ENCODE results near the gene MYOT.
"Not testable (repeated sequence)": the region's sequence is repeated elsewhere in the genome, so short reads cannot be mapped to it uniquely, and the experiment has no call there.

The MYOT gene

GRCh38 chr5:137847687-137848086 lies 20.0 kb upstream of the MYOT start:
- no peak for DNase-seq
- no peaks in the 10 kb centered on the region for H3K9me3 ChIP-seq (ENCODE audit: control extremely low read depth in 1 of 5, control insufficient read depth in 4 of 5, insufficient read depth in 2 of 5, low read depth in 1 of 5, low read length in 4 of 5)
- CTCF ChIA-PET = interaction anchor here (1.1 to 2.3 kb wide), 2 partner anchors 10 to 16 kb away, joined by 4 to 8 read pairs; no protein-coding TSS in a partner anchor
- H3K4me1 ChIP-seq (ENCODE audit: control extremely low read depth in 1 of 4, control insufficient read depth in 4 of 4, insufficient read depth in 4 of 4, low read length in 3 of 4) = no peaks in the 10 kb centered on the region
- POLR2A ChIA-PET = no interaction called here
- no peaks in the 10 kb centered on the region for H3K27me3 ChIP-seq (replicated peaks in 2 of 5; ENCODE audit: control insufficient read depth in 4 of 5, insufficient read depth in 5 of 5, low read length in 4 of 5)
- H3K4me3 ChIP-seq (ENCODE audit: control insufficient read depth in 1 of 7, extremely low read depth in 1 of 7, insufficient read depth in 4 of 7, low read depth in 2 of 7, low read length in 6 of 7) = no peak overlapping the region
- peaks cover 0 to 2% (median 0%) of the 10 kb centered on the region in 4 experiments for H3K36me3 ChIP-seq (ENCODE audit: control insufficient read depth in 4 of 4, insufficient read depth in 4 of 4, low read length in 3 of 4)
- 93% methylated on average over 5 of the region's 6 CpGs for WGBS (ENCODE audit: insufficient coverage)
- H3K27ac ChIP-seq (ENCODE audit: insufficient read depth in 1 of 2, low read depth in 1 of 2, low read length in 2 of 2, poor library complexity in 1 of 2, severe bottlenecking in 2 of 2) = no peak overlapping the region

DNA sequence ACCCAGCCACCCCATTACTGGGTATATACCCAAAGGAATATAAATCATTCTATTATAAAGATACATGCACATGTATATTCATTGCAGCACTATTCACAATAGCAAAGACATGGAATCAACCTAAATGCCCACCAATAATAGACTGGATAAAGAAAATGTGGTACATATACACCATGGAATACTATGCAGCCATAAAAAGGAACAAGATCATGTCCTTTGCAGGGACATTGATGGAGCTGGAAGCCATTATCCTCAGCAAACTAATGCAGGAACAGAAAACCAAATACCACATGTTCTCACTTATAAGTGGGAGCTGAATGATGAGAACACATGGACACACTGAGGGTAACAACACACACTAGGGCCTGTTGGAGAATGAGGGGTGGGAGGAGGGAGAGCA lies 14.5 kb upstream of the MYOT start:
- H3K27ac ChIP-seq (ENCODE audit: insufficient read depth in 1 of 2, low read depth in 1 of 2, low read length in 2 of 2, poor library complexity in 1 of 2, severe bottlenecking in 2 of 2); POLR2A ChIA-PET; DNase-seq; H3K4me1 ChIP-seq (ENCODE audit: control extremely low read depth in 1 of 4, control insufficient read depth in 4 of 4, insufficient read depth in 4 of 4, low read length in 3 of 4); H3K9me3 ChIP-seq (ENCODE audit: control extremely low read depth in 1 of 5, control insufficient read depth in 4 of 5, insufficient read depth in 2 of 5, low read depth in 1 of 5, low read length in 4 of 5); CTCF ChIA-PET; H3K36me3 ChIP-seq (ENCODE audit: control insufficient read depth in 4 of 4, insufficient read depth in 4 of 4, low read length in 3 of 4); H3K27me3 ChIP-seq (replicated peaks in 2 of 5; ENCODE audit: control insufficient read depth in 4 of 5, insufficient read depth in 5 of 5, low read length in 4 of 5); H3K4me3 ChIP-seq (ENCODE audit: control insufficient read depth in 1 of 7, extremely low read depth in 1 of 7, insufficient read depth in 4 of 7, low read depth in 2 of 7, low read length in 6 of 7): not testable (repeated sequence)

GRCh38 chr5:137856201-137856600 lies 11.5 kb upstream of the MYOT start:
- Histone ChIP-seq H3K9me3 (ENCODE audit: control extremely low read depth in 1 of 5, control insufficient read depth in 4 of 5, insufficient read depth in 2 of 5, low read depth in 1 of 5, low read length in 4 of 5) (no peaks in the 10 kb centered on the region), H3K27ac (ENCODE audit: insufficient read depth in 1 of 2, low read depth in 1 of 2, low read length in 2 of 2, poor library complexity in 1 of 2, severe bottlenecking in 2 of 2) (no peak overlapping the region), H3K27me3 (replicated peaks in 2 of 5; ENCODE audit: control insufficient read depth in 4 of 5, insufficient read depth in 5 of 5, low read length in 4 of 5) (no peaks in the 10 kb centered on the region), H3K36me3 (ENCODE audit: control insufficient read depth in 4 of 4, insufficient read depth in 4 of 4, low read length in 3 of 4) (no peaks in the 10 kb centered on the region), H3K4me3 (ENCODE audit: control insufficient read depth in 1 of 7, extremely low read depth in 1 of 7, insufficient read depth in 4 of 7, low read depth in 2 of 7, low read length in 6 of 7) (no peak overlapping the region), H3K4me1 (ENCODE audit: control extremely low read depth in 1 of 4, control insufficient read depth in 4 of 4, insufficient read depth in 4 of 4, low read length in 3 of 4) (peaks cover 0 to 16% (median 10%) of the 10 kb centered on the region in 4 experiments)
- no peak for DNase-seq
- POLR2A ChIA-PET = no interaction called here
- WGBS (ENCODE audit: insufficient coverage) = 100% methylated on average over 2 of the region's 3 CpGs
- CTCF ChIA-PET = no interaction called here

DNA sequence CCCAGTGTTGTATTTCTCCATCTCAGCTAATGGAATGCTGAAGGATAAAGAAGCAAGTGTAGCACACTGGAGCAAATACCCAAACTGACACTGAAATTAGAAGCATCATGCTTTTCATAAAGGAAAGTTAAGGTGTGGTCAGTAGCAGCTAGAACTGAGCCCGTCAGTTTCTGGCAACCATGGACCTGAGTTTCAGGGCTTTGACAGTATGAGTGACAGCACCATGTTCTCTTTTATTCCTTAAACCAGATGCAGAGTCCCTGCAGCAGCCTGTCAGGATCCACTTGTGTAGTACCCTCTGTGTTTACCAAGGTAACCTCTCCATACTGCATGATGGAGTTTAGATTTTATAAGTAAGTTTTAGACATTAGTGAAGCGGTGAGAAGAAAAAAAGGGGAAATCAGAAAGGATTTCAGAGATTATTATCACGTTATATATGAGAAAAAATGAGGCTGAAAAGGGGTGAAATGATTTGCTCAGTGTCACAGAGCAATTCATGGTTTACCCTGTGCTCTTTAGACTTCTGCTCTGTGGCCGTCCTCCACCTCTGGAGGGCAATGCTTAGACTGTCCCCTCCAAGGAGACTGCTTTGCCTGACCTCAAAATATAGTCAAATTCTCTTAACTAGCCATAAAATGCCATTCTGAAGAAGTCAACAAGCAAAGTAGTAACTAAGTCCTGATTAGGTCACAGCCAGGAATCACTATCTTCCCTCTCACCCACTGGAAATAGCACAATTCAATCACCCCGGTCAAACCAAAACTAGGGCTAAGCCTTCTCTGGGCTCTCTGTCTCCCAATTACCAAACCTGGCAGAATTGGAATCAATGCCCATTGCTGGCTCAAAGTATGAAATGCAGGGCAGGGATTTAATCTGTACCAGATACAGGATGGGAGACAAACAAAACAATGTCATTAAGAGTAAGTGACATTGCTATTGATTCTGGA lies 10.5 kb upstream of the MYOT start:
- H3K27me3 ChIP-seq (replicated peaks in 2 of 5; ENCODE audit: control insufficient read depth in 4 of 5, insufficient read depth in 5 of 5, low read length in 4 of 5) = no peaks in the 10 kb centered on the region
- 96% methylated on average over 5 of the region's 5 CpGs for WGBS (ENCODE audit: insufficient coverage)
- DNase-seq = no peak
- ChIA-PET POLR2A (no interaction called here), CTCF (no interaction called here)
- no peaks in the 10 kb centered on the region for H3K9me3 ChIP-seq (ENCODE audit: control extremely low read depth in 1 of 5, control insufficient read depth in 4 of 5, insufficient read depth in 2 of 5, low read depth in 1 of 5, low read length in 4 of 5)
- peaks cover 0 to 19% (median 12%) of the 10 kb centered on the region in 4 experiments for H3K4me1 ChIP-seq (ENCODE audit: control extremely low read depth in 1 of 4, control insufficient read depth in 4 of 4, insufficient read depth in 4 of 4, low read length in 3 of 4)
- no peak overlapping the region for H3K27ac ChIP-seq (ENCODE audit: insufficient read depth in 1 of 2, low read depth in 1 of 2, low read length in 2 of 2, poor library complexity in 1 of 2, severe bottlenecking in 2 of 2)
- no peaks in the 10 kb centered on the region for H3K36me3 ChIP-seq (ENCODE audit: control insufficient read depth in 4 of 4, insufficient read depth in 4 of 4, low read length in 3 of 4)
- no peak overlapping the region for H3K4me3 ChIP-seq (ENCODE audit: control insufficient read depth in 1 of 7, extremely low read depth in 1 of 7, insufficient read depth in 4 of 7, low read depth in 2 of 7, low read length in 6 of 7)

GRCh38 chr5:137858223-137858916 lies 9.3 kb upstream of the MYOT start:
- H3K27ac ChIP-seq (ENCODE audit: insufficient read depth in 1 of 2, low read depth in 1 of 2, low read length in 2 of 2, poor library complexity in 1 of 2, severe bottlenecking in 2 of 2) = no peak overlapping the region
- no peaks in the 10 kb centered on the region for H3K9me3 ChIP-seq (ENCODE audit: control extremely low read depth in 1 of 5, control insufficient read depth in 4 of 5, insufficient read depth in 2 of 5, low read depth in 1 of 5, low read length in 4 of 5)
- H3K4me1 ChIP-seq (ENCODE audit: control extremely low read depth in 1 of 4, control insufficient read depth in 4 of 4, insufficient read depth in 4 of 4, low read length in 3 of 4) = peaks cover 0 to 19% (median 12%) of the 10 kb centered on the region in 4 experiments
- DNase-seq = peak; percentile 42 to 80 (median 80)
- 20% methylated on average over 1 of the region's 3 CpGs for whole genome bisulfite sequencing (ENCODE audit: insufficient coverage)
- POLR2A ChIA-PET = interaction anchor here (0.6 kb wide), 1 partner anchor 11 kb away, joined by 3 read pairs; no protein-coding TSS in a partner anchor
- H3K36me3 ChIP-seq (ENCODE audit: control insufficient read depth in 4 of 4, insufficient read depth in 4 of 4, low read length in 3 of 4) = no peaks in the 10 kb centered on the region
- CTCF ChIA-PET = no interaction called here
- peak overlapping the region in 2 of 7 experiments; percentile 4 to 50 for H3K4me3 ChIP-seq (ENCODE audit: control insufficient read depth in 1 of 7, extremely low read depth in 1 of 7, insufficient read depth in 4 of 7, low read depth in 2 of 7, low read length in 6 of 7)
- H3K27me3 ChIP-seq (replicated peaks in 2 of 5; ENCODE audit: control insufficient read depth in 4 of 5, insufficient read depth in 5 of 5, low read length in 4 of 5) = no peaks in the 10 kb centered on the region

DNA sequence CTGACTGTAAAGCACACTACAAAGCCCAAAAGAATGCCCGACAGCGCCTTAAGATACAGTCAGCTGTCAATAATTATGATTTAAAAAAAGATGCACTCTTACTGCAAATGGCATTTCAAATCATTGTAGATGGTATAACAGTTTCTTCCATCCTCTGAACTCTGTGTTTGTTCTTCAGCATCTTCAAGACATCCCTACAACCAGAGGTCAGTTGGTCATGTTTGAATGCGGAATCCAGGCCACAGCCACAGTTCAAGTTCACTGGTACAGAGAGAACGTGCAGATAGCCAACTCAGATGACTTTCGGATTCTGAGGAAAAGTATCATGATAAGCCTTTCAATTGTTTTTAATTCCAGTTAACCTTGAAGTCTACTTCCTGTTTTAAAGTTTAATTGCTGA lies 8.7 kb upstream of the MYOT start:
- no peak overlapping the region for H3K27ac ChIP-seq (ENCODE audit: insufficient read depth in 1 of 2, low read depth in 1 of 2, low read length in 2 of 2, poor library complexity in 1 of 2, severe bottlenecking in 2 of 2)
- DNase-seq = peak in 2 of 3 donors; percentile 4 to 15
- ChIA-PET POLR2A (no interaction called here), CTCF (no interaction called here)
- no peaks in the 10 kb centered on the region for H3K36me3 ChIP-seq (ENCODE audit: control insufficient read depth in 4 of 4, insufficient read depth in 4 of 4, low read length in 3 of 4)
- 100% methylated on average over 2 of the region's 5 CpGs for WGBS (ENCODE audit: insufficient coverage)
- no peaks in the 10 kb centered on the region for H3K27me3 ChIP-seq (replicated peaks in 2 of 5; ENCODE audit: control insufficient read depth in 4 of 5, insufficient read depth in 5 of 5, low read length in 4 of 5)
- no peaks in the 10 kb centered on the region for H3K9me3 ChIP-seq (ENCODE audit: control extremely low read depth in 1 of 5, control insufficient read depth in 4 of 5, insufficient read depth in 2 of 5, low read depth in 1 of 5, low read length in 4 of 5)
- H3K4me1 ChIP-seq (ENCODE audit: control extremely low read depth in 1 of 4, control insufficient read depth in 4 of 4, insufficient read depth in 4 of 4, low read length in 3 of 4) = peaks cover 0 to 19% (median 12%) of the 10 kb centered on the region in 4 experiments
- H3K4me3 ChIP-seq (ENCODE audit: control insufficient read depth in 1 of 7, extremely low read depth in 1 of 7, insufficient read depth in 4 of 7, low read depth in 2 of 7, low read length in 6 of 7) = peak overlapping the region in 1 of 7 experiments; percentile 50

DNA sequence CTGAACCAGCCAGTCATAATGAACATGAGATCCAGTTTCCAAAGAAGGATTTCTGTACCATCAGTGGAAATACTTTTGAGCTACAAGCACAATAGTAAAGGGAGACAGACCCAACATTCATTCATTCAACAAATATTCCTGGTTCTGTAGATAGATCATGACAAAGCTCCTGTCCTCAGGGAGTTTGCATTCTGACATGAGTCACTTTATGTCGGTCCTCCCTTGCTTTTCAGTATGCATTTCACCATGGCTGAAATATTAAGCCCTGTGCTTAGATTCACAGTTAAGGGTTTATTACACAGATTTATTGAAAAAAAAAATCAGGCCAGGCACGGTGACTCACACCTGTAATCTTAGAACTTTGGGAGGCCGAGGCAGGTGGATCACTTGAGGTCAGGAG lies 5.4 kb upstream of the MYOT start:
- POLR2A ChIA-PET = no interaction called here
- peaks cover 0 to 19% (median 12%) of the 10 kb centered on the region in 4 experiments for H3K4me1 ChIP-seq (ENCODE audit: control extremely low read depth in 1 of 4, control insufficient read depth in 4 of 4, insufficient read depth in 4 of 4, low read length in 3 of 4)
- CTCF ChIA-PET = no interaction called here
- H3K36me3 ChIP-seq (ENCODE audit: control insufficient read depth in 4 of 4, insufficient read depth in 4 of 4, low read length in 3 of 4) = peaks cover 0 to 2% (median 0%) of the 10 kb centered on the region in 4 experiments
- H3K4me3 ChIP-seq (ENCODE audit: control insufficient read depth in 1 of 7, extremely low read depth in 1 of 7, insufficient read depth in 4 of 7, low read depth in 2 of 7, low read length in 6 of 7) = no peak overlapping the region
- H3K27me3 ChIP-seq (replicated peaks in 2 of 5; ENCODE audit: control insufficient read depth in 4 of 5, insufficient read depth in 5 of 5, low read length in 4 of 5) = no peaks in the 10 kb centered on the region
- no peak overlapping the region for H3K27ac ChIP-seq (ENCODE audit: insufficient read depth in 1 of 2, low read depth in 1 of 2, low read length in 2 of 2, poor library complexity in 1 of 2, severe bottlenecking in 2 of 2)
- H3K9me3 ChIP-seq (ENCODE audit: control extremely low read depth in 1 of 5, control insufficient read depth in 4 of 5, insufficient read depth in 2 of 5, low read depth in 1 of 5, low read length in 4 of 5) = no peaks in the 10 kb centered on the region
- WGBS (ENCODE audit: insufficient coverage) = 80% methylated on average over 2 of the region's 3 CpGs
- DNase-seq = no peak

Measured in common myeloid progenitor, CD34-positive (primary cell).